Stimulated activated CD8-positive, alpha-beta memory T cell treated with anti-CD3 and anti-CD28 coated beads, Interleukin-12 subunit alpha, Interleukin-12 subunit beta, amount 100 ng/mL, for 24 hours (primary cell): Measurements from ENCODE around the gene KDM4F.

ENCODE experiments used
- DNase-seq: peaks from one replicate; pipeline ENCODE4 v3.0.0-alpha.2; 2020; ENCODE audit errors: extremely low read depth

Gene KDM4F

DNA sequence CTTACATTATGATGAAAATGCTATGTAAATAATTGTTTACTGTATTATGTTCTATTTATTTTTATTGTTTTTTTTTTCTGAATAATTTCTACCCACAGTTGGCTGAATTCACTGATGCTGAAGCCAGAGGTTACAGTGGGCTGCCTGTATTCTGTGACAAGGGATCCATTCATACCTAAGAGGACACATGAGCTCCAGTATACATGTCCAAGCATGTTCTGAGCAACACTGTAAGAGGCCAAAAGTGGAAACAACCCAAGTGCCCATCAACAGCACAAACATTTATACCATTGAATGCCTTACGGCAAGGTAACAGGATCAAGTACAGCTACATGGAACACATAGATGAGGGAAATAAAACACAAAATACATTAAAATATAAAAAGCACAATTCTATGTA lies 16.1 kb downstream of the KDM4F start:
- no peak for DNase-seq

DNA sequence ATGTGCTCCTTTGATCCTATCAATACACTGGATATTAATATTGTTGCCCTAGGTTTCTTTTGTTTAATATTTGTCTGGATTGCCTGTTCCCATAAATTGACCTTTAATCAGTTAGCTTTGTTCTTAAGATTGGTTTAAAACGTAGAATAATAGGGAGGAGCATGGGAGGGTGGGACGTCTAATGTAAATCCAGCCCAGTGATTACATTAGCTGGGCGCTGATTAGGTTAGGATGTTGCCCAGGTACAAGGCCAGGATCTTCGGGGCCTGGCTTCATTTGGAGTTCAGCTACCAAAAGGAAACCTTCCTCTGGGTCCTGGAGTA lies 17.5 kb downstream of the KDM4F start, which contains the start of gene SRSF8:
TSS of gene SRSF8 (plus strand) at position 204 of the 323 bp plus-strand sequence. CDS start 308 bp downstream, outside the sequence.
- DNase-seq: no peak

DNA sequence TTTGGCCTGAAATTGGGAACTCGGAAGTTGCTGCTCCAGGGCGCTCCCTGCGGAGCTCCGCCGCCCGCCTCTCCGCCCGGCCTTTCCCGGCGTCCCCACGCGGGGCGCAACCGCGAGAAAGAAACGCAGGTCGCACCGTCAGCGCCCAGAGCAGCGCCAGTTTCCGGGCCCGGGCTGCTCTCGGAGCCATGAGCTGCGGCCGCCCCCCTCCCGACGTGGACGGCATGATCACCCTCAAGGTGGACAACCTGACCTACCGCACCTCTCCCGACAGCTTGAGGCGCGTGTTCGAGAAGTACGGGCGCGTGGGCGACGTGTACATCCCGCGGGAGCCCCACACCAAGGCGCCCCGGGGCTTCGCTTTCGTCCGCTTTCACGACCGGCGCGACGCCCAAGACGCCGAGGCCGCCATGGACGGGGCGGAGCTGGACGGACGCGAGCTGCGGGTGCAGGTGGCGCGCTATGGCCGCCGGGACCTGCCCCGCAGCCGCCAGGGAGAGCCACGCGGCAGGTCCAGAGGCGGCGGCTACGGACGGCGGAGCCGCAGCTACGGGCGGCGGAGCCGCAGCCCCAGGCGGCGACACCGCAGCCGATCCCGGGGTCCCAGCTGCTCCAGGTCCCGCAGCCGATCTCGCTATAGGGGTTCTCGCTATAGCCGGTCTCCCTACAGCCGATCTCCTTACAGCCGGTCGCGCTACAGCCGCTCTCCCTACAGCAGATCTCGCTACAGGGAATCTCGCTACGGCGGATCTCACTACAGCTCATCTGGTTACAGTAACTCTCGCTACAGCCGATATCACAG lies 18.0 kb downstream of the KDM4F start:
- DNase-seq: peak; percentile 41

DNA sequence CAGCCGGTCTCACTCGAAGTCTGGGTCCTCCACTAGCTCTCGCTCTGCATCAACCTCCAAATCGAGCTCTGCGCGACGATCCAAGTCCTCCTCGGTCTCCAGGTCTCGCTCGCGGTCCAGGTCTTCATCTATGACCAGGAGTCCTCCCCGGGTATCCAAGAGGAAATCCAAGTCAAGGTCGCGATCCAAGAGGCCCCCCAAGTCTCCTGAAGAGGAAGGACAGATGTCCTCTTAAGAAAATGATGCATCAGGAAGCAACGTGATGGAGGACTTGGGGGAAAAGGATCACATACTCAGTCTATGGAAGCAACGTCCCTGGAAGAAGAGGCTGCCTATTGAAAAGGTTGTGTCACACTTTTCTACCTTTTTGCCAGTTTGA lies 18.6 kb downstream of the KDM4F start:
- DNase-seq: no peak

DNA sequence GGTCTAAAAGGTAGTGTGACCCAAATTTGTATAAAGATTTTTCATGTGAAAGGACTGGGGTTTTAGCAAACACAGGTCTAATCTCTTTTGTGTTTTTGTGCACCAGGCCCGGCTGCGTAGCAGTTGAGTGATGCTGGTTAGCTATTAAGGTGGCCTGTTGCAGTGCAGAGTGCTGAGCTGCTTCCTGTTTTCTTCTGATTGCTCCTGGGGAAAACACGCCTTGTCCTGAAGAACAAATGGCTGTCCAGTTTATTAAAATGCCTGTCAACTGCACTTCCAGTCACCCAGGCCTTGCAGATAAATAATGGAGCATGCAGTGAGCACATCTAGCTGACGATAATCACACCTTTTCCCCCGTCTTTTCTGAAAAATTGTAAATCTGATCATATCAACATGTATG lies 19.3 kb downstream of the KDM4F start:
- DNase-seq: no peak

DNA sequence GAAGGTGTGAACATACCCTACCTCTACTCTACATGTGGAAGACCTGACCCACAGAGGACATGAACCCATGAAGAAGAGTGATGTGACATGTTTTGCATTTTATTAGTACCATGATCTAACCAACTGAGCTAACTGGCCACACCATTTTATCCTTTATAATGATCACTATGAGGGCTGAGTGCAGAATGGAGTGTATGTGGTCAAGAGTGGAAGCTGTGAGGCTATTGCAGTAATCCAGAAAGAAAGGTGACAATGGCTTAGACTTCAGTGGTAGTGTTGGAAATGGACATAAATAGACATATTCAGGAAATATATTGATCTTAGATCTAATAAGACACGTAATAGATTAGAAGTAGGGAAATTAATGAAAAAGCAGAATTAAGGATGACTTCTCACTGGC lies 21.2 kb downstream of the KDM4F start:
- no peak for DNase-seq

DNA sequence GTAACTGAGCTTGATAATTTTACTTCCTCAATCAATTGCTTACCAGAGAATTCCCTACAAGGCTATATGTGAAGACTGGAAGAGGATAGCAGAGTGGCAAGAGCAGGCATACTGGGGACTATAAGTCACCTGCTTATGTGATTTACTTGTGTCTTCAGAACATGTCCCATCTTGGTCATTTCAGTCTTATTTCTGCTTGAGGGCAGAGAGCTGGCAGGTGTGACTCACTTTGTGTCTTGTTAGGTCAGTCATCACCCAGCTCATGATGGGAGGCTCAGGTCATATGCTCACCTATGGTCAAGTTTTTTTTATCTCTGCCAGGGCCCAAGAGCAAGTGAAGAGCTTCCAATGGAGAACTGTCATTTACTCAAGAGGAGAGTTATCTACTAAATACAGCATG lies 23.7 kb downstream of the KDM4F start:
- DNase-seq: no peak

DNA sequence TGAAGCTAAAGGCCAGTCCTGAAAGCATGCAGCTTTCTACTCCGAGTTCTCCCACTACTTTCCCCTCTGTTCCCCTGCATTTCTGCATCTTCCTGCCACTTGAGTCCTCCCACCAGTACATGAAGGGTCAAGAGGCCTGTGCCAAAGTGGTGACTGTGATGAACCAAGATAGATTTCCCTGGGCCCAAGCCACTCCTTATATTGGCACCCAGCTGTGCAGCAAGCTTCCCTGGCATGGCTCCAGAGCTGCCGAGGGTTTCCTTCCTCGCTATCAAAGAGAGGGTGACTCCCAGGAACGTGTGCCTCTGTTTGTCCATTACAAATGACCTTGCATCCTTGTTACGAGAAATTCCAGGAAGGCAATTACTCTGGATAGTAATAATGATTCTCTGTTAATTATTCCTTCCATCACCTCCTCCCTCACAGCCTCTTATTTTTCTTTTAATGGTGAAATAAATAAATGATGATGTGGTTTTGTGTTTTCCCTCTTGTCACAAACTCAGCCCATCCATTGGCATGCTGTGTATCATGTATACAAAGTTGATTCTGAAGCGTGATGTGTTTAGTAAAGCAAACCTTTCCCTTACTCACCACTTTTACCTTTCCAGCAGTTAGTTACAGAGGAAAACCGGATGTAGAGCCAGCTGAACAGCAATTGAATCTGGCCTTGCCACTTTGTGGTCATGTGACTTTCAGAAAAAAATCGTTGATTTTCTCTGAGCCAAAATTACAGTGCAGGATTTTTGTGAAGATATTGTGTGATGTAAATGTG lies 25.8 kb downstream of the KDM4F start:
- DNase-seq: no peak

DNA sequence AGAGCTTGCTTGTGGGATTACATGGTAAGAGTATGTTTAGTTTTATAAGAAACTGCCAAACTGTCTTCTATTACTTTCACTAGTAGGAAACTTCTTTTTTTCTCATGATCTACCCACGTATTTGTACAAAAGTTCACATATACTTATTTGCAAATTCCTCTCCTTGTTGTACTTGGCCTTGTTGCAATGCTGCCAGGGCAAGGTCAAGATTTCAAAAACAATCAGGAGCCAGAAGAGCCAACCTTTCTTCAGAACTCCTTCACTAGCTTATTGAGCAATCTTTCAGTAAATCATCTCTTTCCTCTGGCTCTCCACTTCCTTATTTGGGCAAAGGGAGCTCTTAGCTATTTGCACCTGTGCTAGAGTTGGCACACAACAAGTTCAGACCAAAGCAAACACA lies 27.2 kb downstream of the KDM4F start:
- no peak for DNase-seq

DNA sequence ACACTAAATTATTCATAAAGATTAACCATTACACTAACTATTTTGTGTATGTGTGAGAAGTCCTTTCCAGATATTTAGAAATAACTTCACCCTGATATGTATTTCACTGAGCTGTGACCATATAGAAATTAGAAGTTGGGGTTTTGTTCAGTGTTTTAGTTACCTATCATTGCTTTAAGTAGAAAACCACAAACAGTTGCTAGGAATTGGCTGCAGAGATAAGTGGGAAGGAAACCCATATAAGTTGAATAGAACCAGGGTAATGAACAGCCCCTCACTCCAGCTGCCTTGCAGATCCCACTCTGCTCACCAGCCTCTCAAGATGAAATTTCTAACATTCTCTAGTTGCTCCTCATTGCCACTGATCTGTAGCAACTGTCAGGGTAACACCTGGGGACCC lies 27.8 kb downstream of the KDM4F start:
- DNase-seq: no peak

DNA sequence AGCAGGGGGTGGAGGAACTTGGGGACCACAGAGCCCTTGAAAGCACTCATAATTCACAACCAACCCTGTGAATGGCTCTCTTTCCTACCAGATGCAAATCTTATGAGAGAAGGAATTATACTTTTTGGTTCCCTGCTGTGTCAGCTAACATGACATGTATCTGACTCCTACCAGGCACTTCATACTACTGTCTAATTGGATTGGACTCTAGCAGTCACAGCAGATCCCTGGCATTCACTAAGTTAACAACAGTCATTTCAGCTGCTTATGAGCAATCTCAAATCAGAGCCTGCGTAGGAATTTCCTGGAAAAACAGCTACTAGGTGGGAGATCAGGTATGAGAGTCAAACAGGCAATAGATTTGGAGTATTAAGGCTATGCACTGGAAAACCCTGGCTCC lies 29.3 kb downstream of the KDM4F start:
- DNase-seq: no peak

DNA sequence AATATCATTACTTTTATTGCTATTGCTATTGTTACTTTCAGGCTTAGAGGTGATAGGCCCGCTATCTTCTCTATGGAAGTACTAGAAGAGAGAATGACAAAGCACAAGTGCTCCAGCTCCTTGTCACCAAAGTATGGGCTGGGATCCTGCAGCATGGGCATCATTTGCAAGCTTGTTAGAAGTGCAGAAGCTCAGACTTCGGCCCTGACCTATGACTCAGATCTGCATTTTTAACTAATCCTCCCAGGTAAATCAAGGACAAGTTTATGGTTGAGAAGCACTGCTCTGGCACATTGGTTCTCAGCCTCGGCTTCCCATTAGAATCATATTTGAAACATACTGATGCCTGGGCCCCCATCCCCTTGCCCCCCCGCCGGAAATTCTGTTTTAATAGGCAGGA lies 31.8 kb downstream of the KDM4F start:
- DNase-seq: no peak

DNA sequence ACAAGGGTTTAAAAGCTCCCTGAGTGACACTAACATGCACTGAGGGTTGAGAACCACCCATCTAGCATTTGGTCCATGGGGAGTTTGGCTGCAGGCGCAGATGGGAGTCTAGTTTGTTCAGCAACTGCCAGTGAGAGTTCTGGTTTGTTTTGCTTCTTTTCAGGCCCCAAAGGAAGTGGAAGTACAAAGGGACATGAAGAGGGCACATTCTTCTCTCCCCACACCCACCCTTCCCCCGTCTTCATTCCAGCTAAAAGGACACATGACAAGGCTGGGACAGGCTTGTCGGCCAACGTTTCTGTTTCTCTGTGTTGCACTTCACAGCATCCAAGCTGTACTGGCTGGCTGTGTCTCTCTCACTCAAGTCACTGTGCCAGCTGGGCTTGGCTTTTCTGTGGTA lies 32.2 kb downstream of the KDM4F start:
- no peak for DNase-seq

DNA sequence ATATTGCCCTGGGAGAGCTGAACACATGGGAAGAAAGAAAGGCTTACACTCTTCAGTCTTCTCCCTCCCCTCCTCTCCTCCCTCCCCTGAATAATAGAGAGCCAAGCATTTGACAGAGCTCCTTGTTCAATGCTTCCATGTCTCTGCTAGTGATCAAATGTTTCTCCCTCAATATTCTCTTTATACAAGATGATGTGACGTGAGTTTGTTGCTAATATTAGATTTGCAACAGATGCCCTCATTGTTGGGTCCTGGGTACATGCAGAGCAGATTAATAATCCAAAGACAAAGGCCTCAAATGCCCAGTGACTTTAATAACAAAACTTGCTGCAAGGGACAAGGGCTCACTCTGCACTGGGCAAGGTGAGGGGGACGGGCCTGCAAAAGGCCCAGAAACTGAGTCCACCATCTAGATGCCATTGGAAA lies 33.4 kb downstream of the KDM4F start:
- DNase-seq: no peak

DNA sequence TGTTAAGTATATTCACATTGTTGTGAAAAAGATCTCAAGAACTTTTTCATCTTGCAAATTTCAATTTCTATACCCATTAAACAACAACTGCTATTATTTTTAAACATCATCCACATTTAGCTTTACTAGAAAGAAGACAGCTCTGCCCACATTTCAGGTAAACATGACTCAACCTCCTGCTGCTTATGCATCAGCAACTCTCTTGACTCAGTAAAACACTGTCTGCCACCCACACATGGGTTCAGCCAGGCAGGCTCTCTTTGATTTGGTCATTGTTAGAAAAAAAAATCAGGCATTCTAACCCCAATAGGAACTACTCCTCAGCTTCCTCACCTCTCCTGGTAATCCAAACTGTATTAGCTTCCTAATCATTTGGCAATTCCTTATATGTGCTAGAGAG lies 35.3 kb downstream of the KDM4F start:
- no peak for DNase-seq

DNA sequence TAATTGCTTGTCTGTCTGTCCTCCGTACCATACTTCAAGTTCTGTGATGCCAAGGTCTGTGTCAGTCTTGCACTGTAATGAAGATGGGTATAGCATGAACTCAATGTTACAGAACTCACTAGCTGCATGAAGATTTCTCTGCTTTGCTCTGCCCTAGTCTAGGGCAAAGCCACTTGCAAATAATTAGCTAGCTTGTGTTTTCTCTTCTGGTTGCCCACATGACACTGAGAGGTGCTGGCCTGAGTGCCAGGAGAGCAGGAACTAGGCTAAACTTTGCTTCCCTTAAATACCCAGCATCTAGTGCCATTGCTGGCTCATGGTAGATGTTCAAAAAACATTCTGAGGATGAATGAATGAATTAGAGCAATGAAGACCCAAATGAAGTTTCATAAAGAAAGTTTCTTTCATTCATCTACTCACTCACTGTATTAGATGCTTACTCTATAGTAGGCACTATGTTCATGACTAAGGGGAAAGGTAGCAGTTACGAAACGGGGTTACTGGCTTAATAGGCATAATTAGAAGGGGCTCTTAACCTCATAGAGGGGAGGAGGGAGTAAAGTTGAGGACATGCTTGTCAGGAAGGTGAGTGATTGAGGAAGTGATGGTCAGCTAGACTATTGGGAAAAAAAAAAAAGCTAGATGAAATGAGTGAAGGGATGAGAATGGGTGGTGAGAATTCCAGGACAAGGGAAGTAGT lies 36.0 kb downstream of the KDM4F start:
- DNase-seq: no peak

DNA sequence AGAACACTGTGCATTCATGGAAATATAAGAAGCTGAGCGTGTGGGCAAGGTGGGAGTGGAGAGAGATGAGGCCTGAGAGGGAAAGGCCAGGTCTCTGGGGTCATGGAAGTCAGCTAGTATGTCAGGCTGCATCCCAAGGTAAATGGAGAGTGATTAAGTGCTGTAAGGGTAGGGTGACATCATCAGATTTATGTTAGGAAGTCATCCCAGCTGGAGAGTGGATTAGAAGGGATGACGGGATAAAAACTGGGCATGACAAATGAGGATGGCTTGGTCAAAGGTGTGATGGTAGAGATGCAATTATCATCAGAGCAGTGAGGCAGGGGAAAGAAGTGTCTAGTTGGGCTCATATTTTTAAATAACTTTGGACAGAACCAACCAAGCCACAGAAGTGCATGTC lies 36.9 kb downstream of the KDM4F start:
- DNase-seq: no peak

DNA sequence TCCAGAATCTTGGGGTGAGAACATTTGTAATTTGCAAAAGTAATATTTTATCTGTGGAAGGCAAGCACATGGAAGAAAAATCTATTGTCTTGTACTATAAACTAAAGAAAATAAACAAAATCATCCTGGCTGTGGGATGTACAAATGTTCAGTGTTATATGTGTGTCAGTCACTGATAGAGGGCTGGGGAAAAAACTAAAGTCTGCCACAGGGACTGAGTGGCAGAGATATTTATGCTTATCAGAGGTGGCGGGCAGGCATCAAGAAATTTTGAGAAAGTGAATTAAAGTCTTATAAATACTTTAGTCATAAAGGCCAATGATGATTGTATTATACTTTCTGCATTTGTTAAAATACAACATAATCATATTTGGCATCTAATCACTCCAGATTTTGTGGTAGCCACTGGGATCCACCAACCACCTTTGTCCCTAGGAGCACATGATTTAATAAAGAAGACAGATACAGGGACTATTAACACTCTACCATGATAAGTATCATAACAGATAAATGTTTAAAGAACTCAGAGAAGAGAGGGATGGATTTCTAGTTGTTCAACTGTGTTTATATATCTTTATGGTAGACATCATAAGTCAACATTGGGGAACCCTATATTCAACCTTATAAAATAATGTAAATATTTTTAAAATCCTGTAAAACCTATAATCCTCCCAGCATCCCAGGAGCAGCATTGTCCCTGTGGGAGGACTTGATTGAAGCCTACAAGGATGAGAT lies 37.8 kb downstream of the KDM4F start:
- DNase-seq: no peak

DNA sequence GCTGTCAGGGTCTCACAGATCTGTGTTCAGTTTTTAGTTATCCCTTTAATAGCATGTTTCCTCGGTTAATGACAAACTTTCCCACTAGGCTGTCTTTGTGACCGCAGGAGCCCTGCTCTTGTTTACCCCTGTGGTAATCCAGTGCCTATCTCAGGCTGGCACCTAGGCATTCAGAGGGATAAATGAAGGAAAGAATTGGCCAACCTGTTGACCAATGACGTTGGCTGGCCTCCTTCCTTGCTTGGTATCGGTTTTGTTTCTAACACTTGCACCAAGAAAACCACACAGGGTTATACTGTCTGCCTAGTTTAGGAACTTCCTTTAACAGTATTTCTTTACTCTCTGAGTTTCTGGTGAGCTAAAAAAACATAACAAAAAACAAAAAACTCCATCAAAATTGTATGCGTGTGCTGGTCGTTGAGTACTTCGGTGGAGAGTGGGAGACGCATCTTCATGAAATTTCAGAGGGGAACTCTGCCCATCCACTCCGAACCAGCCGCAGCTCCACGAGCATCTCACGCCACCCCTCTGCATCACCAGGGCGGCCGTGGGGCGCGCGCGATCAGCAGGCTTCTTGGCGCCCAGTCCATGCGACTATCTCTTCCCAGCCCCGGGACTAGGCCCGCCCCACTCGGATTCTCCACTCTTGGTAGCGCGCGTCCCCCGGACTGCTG lies 39.9 kb downstream of the KDM4F start:
- no peak for DNase-seq

DNA sequence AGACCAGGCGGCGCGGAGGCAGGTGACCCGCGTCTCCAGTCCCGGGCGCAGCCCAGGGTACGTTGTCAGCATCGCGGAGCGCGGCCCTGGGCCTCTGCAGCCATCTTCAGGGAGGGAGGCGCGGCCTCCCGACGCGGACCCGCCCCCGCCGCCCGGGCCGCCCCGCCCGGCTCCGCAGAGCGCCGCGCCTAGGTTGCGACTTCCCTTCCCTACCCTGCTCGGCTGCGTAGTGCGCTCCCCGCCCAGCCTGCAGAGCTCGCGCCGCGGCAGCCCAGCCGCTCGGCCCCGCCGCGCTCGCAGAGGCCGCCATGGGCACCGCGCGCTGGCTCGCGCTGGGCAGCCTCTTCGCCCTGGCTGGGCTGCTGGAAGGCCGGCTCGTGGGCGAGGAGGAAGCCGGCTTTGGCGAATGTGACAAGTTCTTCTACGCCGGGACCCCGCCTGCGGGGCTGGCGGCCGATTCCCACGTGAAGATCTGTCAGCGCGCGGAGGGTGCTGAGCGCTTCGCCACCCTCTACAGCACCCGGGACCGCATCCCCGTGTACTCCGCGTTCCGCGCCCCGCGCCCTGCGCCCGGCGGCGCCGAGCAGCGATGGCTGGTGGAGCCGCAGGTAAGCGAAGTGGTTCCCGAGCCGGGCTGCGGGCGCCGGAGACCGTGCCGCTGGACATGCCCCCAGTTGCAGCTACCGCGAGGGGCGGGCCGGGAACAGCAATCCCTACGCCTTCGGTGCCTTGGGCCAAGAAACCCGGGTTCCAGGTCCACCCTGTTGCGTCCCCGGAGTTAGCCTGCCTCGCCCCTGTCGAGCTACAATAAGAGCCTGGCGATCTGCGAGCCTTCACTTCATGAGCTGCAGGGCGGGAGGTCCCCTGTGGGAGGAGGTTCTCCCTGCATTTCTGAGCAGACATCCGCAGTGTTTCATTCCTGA lies 40.7 kb downstream of the KDM4F start, which contains the start of gene ENDOD1:
TSS of gene ENDOD1 (plus strand) at position 227 of the 923 bp plus-strand sequence. CDS start at position 309, 82 bp downstream.
- DNase-seq: peak; percentile 59
